Mammary epithelial cell (primary cell): ENCODE measurements around the gene KCNAB2.

Experiments
- CTCF ChIP-seq, 2 donors: IDR thresholded peaks in 1 of 2; conservative IDR thresholded peaks in 1 of 2; 2 replicates each; pipeline ENCODE4 v1.5.1; 2011 to 2012; ENCODE audit warnings: inconsistent platforms in 2 of 2, low read length in 2 of 2, mild to moderate bottlenecking in 2 of 2, control low read depth in 1 of 2, low read depth in 1 of 2; ENCODE audit not compliant: insufficient read depth in 1 of 2; ENCODE audit errors: extremely low read depth in 1 of 2
- EZH2 ChIP-seq: IDR thresholded peaks from 2 replicates; pipeline ENCODE4 v1.6.1; 2012; ENCODE audit warnings: low read length, inconsistent platforms, borderline replicate concordance

GRCh38 chr1:6081901-6082300, 36.2 kb downstream of the KCNAB2 start:
- TF ChIP-seq EZH2, result no peak
- no peak for TF ChIP-seq CTCF (conservative IDR thresholded peaks at IDR 0.05 in 1 of 2, IDR thresholded peaks at IDR 0.05 in 1 of 2; ENCODE audit: extremely low read depth in 1 of 2, insufficient read depth in 1 of 2, low read depth in 1 of 2, low read length in 2 of 2)
